GM23338 (cell line): ENCODE measurements around the gene HCFC2.

Source experiments
- CREB1 ChIP-seq: fragments of 250-450 bp; sonication (Bioruptor Pico); IDR thresholded peaks from 2 replicates; pipeline ENCODE4 v1.5.0; 2020; ENCODE audit warnings: low read depth, mild to moderate bottlenecking, moderate library complexity
- EZH2 ChIP-seq: fragments of 200-600 bp; sonication (generic); IDR thresholded peaks from one replicate; pipeline ENCODE4 v1.8.0; 2017; ENCODE audit warnings: antibody characterized with exemption, mild to moderate bottlenecking, low read depth; ENCODE audit not compliant: unreplicated experiment
- POLR2AphosphoS5 ChIP-seq: IDR thresholded peaks from 2 replicates; pipeline ENCODE4 v1.6.1; 2016; ENCODE audit warnings: antibody characterized with exemption, low read depth
- TF ChIP-seq, protein P1 (sequence below), 2 experiments: fragments of 200-600 bp in 1 of 2; sonication (generic) in 1 of 2; conservative IDR thresholded peaks; 2 replicates each; pipeline versions ENCODE4 v1.5.1 to v1.6.1; 2016 to 2017; ENCODE audit warnings: antibody characterized with exemption in 2 of 2, low read depth in 2 of 2, mild to moderate bottlenecking in 2 of 2, moderate library complexity in 1 of 2

DNA sequence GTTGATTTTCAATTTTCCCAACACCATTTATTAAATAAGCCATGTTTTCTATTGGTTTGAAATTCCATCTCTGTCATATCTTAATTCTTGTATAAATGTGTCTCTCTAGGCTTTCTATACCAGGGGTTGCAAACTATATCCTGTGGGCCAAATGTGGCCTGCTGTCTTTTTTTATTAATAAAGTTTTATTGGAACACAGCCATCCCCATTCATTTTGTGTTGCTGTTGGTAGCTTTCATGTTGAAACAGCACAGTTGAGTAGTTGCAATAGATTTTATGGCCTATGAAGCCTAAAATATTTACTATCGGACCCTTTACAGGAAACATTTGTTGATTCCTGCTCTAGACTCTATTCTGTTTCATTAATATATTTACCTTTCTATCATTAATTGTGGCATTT is 9.4 kb downstream of the HCFC2 start:
- TF ChIP-seq POLR2AphosphoS5 (no peak), CREB1 (CRISPR knock-in tag) (no peak), EZH2 (no peak)
- TF ChIP-seq, protein P1, sequence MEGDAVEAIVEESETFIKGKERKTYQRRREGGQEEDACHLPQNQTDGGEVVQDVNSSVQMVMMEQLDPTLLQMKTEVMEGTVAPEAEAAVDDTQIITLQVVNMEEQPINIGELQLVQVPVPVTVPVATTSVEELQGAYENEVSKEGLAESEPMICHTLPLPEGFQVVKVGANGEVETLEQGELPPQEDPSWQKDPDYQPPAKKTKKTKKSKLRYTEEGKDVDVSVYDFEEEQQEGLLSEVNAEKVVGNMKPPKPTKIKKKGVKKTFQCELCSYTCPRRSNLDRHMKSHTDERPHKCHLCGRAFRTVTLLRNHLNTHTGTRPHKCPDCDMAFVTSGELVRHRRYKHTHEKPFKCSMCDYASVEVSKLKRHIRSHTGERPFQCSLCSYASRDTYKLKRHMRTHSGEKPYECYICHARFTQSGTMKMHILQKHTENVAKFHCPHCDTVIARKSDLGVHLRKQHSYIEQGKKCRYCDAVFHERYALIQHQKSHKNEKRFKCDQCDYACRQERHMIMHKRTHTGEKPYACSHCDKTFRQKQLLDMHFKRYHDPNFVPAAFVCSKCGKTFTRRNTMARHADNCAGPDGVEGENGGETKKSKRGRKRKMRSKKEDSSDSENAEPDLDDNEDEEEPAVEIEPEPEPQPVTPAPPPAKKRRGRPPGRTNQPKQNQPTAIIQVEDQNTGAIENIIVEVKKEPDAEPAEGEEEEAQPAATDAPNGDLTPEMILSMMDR (conservative IDR thresholded peaks at IDR 0.05; ENCODE audit: low read depth in 2 of 2): no peak
